GM12873 (cell line): ENCODE results near the gene EDEM1.

Experiments used
- TF ChIP-seq, protein P1 (sequence below): IDR thresholded peaks from 2 replicates; pipeline ENCODE4 v1.5.1; 2012; ENCODE audit warnings: low read depth, mild to moderate bottlenecking, moderate library complexity, low read length, control low read depth; ENCODE audit not compliant: insufficient read depth; ENCODE audit errors: missing control alignments

Gene EDEM1

DNA sequence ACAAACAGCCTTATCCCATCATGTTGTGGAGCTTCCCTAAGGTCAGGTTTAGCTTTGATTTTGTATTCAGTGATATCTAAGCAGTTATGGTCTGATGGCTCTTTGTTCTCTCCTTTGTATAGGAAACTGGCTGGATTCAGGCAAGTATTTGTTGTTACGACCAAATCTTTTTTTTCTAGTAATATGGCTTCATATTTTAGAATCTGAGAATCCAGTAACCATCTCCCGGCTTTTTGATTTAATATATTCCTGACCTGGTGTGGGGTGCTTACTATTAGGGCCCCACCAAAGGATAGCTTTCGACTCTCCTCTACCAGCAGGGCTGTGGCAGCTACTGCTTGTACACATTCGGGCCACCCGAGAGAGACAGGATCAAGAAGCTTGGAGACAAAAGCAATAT lies 42.4 kb upstream of the EDEM1 start:
- TF ChIP-seq, protein P1, sequence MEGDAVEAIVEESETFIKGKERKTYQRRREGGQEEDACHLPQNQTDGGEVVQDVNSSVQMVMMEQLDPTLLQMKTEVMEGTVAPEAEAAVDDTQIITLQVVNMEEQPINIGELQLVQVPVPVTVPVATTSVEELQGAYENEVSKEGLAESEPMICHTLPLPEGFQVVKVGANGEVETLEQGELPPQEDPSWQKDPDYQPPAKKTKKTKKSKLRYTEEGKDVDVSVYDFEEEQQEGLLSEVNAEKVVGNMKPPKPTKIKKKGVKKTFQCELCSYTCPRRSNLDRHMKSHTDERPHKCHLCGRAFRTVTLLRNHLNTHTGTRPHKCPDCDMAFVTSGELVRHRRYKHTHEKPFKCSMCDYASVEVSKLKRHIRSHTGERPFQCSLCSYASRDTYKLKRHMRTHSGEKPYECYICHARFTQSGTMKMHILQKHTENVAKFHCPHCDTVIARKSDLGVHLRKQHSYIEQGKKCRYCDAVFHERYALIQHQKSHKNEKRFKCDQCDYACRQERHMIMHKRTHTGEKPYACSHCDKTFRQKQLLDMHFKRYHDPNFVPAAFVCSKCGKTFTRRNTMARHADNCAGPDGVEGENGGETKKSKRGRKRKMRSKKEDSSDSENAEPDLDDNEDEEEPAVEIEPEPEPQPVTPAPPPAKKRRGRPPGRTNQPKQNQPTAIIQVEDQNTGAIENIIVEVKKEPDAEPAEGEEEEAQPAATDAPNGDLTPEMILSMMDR, result no peak

DNA sequence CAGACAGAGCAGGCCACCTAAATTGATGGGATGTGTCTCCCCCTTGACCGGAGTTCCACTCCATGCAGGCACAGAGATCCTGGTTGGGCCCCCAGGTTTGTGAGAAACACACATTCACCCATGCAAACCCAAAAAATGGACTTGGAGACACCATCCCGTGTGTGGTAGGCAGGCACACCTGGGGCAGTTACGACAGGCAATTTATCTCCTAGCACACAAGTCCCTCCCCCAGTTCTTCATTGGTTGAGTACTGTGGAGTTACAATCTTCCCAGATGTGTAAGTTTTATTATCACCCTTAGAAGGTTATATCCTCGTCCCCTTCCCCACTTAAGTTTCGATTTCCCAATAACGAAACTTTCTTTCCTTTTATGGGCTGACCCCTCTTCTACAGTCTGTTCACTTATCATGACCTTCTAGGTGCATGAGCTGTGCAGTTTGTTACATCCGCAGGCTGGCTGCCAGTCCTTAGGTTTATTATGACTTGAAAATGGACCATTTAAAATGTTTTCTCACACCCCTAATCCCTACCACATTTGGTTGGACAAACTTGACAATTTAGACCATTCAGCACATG lies 38.1 kb upstream of the EDEM1 start:
- TF ChIP-seq, protein P1, result no peak

DNA sequence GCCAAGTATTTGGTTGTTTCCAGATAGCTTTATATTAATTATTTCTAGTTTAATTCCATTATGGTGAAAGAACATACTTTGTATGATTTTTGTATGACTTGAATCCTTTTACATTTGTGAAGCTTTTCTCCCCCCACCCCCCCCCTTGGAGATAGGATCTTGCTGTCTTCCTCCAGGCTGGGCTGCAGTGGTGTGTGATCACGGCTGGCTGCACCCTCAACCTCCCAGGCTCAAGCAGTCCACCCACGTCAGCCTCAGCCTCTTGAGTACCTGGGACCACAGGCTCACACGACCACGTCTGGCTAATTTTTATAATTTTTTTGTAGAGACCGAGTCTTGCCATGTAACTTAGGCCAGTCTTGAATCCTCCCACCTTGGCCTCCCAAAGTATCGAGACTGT lies 35.9 kb upstream of the EDEM1 start:
- TF ChIP-seq, protein P1, result no peak

DNA sequence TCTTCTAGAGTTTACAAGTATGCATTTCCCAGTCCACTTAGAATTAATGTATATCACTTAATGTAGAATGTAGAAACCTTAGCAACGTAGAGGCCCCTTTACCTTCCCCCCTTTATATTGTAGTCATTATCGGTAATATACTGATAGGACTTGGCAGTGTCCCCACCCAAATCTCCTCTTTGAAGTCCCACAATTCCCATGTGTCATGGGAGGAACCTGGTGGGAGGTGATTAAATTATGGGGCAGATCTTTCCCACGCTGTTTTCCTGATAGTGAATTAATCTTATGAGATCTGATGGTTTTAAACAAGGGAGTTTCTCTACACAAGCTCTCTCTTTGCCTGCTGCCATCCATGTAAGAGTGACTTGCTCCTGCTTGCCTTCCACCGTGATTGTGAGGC lies 34.4 kb upstream of the EDEM1 start:
- TF ChIP-seq, protein P1, result no peak

DNA sequence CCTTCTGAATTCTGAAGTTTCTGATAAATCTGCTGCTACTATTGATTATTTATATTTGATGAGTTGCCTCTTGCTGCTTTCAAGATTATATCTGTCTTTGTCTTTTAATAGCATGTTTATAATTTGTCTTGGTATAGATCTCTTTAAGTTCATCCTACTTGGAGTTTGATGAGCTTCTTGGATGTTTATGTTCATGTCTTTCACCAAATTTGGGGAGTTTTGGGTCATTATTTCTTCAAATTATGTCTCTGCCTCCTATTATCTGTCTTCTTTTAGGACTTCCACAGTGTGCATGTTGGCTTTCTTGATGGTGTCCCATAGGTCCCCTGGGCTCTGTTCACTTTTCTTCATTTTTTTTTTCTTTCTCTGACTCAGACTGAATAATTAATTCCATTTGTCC lies 32.3 kb upstream of the EDEM1 start:
- TF ChIP-seq, protein P1, result no peak

DNA sequence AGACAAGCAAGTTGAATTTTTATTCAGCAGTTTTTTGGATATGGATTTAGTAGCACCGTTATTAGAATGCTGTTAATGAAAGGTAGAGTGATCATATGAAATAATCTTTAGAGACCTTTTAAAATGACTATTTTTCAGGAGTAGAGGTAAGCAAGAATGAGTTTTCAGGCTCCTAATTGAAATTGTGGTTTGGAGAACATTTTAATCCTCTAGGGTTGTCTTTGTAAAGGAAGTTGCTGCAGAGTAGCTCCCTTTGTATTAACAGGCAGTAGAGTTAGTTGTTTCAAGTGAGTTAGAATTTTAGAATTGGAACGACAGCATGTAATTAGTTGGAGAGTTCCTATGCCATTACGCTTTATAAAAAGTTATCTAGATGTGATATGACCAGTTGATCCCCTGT lies 27.2 kb upstream of the EDEM1 start:
- TF ChIP-seq, protein P1, result no peak

DNA sequence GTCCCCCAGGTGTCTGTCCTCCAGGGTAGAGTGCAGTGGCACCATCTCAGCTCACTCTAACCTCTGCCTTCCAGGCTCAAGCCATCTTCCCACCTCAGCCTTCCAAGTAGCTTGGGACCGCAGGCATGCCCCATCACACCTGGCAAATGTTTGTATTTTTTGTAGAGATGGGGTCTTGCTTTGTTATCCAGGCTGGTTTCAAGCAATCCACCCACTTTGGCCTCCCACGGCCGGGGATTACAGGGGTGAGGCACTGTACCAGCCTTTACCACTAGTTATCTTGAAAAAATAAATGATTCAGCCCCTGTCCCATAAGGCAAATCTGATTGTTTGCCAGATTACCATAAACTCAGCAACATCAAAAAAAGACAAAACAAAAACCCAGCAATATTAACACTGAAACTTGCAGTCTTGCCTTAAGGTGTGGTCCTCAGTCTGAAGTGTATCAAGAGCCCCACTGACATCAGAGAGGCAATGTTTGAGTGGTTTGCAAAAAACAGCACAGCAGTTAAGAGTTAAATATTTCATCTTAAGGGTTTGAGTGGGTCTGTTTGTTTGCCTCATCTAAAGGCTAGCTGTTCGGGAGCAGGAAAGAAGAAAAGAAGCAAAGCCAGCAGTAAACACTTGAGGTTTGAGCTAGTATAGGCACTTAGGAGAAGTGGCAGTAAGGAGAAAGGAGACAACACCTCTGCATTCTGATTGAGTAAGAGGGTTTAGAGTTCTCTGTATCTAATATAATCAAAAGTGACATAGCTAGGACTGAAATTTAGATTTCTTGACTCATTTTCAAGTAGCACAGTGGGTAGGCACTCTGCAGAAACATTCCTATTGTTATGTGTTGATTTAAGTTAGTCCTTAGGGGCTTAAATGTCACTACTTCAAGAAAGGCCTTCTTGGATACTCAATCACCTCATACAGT lies 26.3 kb upstream of the EDEM1 start:
- TF ChIP-seq, protein P1, result no peak
